Fibroblast of lung (primary cell): Measurements from ENCODE around the gene KCTD21. TPM values are rescaled to one million over a fixed set of nuclear protein-coding genes. Genes with fewer than 3 reads are reported as not detected.

Experiments used
- DNase-seq, 2 donors: peaks; one replicate each; pipeline versions ENCODE4 v3.0.0 to v3.0.0-alpha.2; 2010; ENCODE audit warnings: low read depth in 2 of 2
- H2AFZ ChIP-seq: 2 replicates; pipeline ENCODE4 v1.5.1; 2012; ENCODE audit warnings: low read length, control low read depth, inconsistent platforms
- H3K27ac ChIP-seq: 2 replicates; pipeline ENCODE4 v1.5.1; 2011; ENCODE audit warnings: low read length, control low read depth; ENCODE audit not compliant: insufficient read depth
- H3K27me3 ChIP-seq: 2 replicates; pipeline ENCODE4 v1.5.1; 2011; ENCODE audit warnings: mild to moderate bottlenecking, low read length; ENCODE audit not compliant: control insufficient read depth, insufficient read depth
- H3K36me3 ChIP-seq: 2 replicates; pipeline ENCODE4 v1.5.1; 2011; ENCODE audit warnings: low read length; ENCODE audit not compliant: control insufficient read depth, insufficient read depth
- H3K4me1 ChIP-seq: 2 replicates; pipeline ENCODE4 v1.5.1; 2011; ENCODE audit warnings: low read length; ENCODE audit not compliant: control insufficient read depth, insufficient read depth; ENCODE audit errors: extremely low read depth
- H3K4me2 ChIP-seq: 2 replicates; pipeline ENCODE4 v1.5.1; 2011; ENCODE audit warnings: low read length, control low read depth; ENCODE audit not compliant: insufficient read depth; ENCODE audit errors: extremely low read depth
- H3K4me3 ChIP-seq, 4 experiments: fragments of 200-600 bp in 1 of 4; sonication (generic) in 1 of 4; replicated peaks in 1 of 4; 2 replicates each; pipeline ENCODE4 v1.5.1; 2011 to 2016; ENCODE audit warnings: low read length in 4 of 4, low read depth in 3 of 4, mild to moderate bottlenecking in 3 of 4, control low read depth in 2 of 4, inconsistent platforms in 1 of 4, mixed read lengths in 1 of 4; ENCODE audit not compliant: insufficient read depth in 1 of 4; ENCODE audit errors: control extremely low read depth in 1 of 4
- H3K79me2 ChIP-seq: 2 replicates; pipeline ENCODE4 v1.5.1; 2012; ENCODE audit warnings: mild to moderate bottlenecking, low read length, inconsistent platforms; ENCODE audit not compliant: control insufficient read depth, insufficient read depth
- H3K9ac ChIP-seq: 2 replicates; pipeline ENCODE4 v1.5.1; 2011; ENCODE audit warnings: mild to moderate bottlenecking, low read length, control low read depth; ENCODE audit not compliant: insufficient read depth
- H3K9me3 ChIP-seq: 2 replicates; pipeline ENCODE4 v1.5.1; 2012; ENCODE audit warnings: low read depth, low read length; ENCODE audit not compliant: control insufficient read depth, insufficient read depth
- H4K20me1 ChIP-seq: 2 replicates; pipeline ENCODE4 v1.5.1; 2011; ENCODE audit warnings: low read length; ENCODE audit not compliant: control insufficient read depth, insufficient read depth; ENCODE audit errors: extremely low read depth
- EZH2 ChIP-seq: IDR thresholded peaks from 2 replicates; pipeline ENCODE4 v1.5.1; 2012; ENCODE audit warnings: low read length, control low read depth, mild to moderate bottlenecking; ENCODE audit errors: missing control alignments
- polyA plus RNA-seq, 2 donors: library from polyadenylated mRNA; depleted of rRNA in 1 of 2; stranded (reverse) in 1 of 2; unstranded in 1 of 2; fragments of >200 nt; gene quantifications; 2 replicates each; pipeline ENCODE4 v1.2.1, GENCODE V29; 2011 to 2012; ENCODE audit warnings: missing spikeins in 1 of 2
- total RNA-seq: library from RNA; depleted of rRNA; stranded (reverse); fragments of >200 nt; gene quantifications from 2 replicates; pipeline ENCODE4 v1.2.1, GENCODE V29; 2014
- TF ChIP-seq, protein P1 (sequence below), 2 donors: IDR thresholded peaks in 1 of 2; conservative IDR thresholded peaks in 1 of 2; 1 replicate in 1 of 2; 2 replicates in 1 of 2; pipeline ENCODE4 v1.5.1; 2011 to 2012; ENCODE audit warnings: low read length in 2 of 2, control low read depth in 1 of 2, inconsistent platforms in 1 of 2, low read depth in 1 of 2, mild to moderate bottlenecking in 1 of 2

The KCTD21 gene
- total and polyA plus RNA-seq, 2 donors (not counting 1 experiment from before 2014, with no cell fraction given), result 8.1 to 15.9 TPM

DNA sequence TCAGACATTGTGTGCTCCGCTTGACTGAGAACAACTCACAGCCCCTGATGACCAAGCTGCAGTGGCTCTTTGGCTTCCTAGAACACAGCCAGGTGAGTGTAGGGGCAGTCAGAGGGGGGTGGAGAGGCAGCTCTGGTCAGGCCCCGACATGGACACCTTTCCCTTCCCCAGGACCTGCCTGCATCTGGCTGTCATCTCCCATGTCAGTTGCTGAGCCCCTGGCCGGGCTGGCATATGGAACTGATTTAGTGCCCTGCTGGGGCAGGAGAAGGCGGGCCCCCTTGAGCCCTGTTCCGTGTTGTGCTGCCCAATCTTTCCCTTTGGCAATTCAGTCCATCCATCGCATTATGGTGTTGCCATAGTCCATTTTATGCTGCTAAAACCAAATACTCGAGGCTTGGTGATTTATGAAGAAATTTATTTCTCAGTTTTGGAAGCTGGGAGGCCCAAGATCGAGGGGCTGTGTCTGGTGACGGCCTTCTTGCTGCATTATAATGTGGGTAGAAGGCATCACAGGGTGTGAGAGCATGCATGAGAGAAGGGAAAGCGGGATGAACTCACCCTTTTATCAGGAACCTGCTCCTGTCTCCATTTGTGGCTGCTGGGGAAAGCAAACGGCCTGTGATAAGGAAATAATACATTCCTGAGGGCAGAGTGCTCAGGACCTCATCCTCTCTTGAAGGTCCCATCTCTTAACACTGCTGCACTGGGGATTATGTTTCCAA lies 19.3 kb upstream of the KCTD21 start:
- Histone ChIP-seq H3K4me1 (no peaks in the 10 kb centered on the region), H3K36me3 (peaks cover 15% of the 10 kb centered on the region), H3K9ac (no peak overlapping the region), H3K4me3 (no peak overlapping the region), H3K79me2 (no peaks in the 10 kb centered on the region), H3K27me3 (no peaks in the 10 kb centered on the region), H3K27ac (no peak overlapping the region), H2AFZ (no peak overlapping the region), H4K20me1 (no peaks in the 10 kb centered on the region), H3K9me3 (no peaks in the 10 kb centered on the region), H3K4me2 (no peak overlapping the region)
- DNase-seq, result no peak
- TF ChIP-seq, protein P1, sequence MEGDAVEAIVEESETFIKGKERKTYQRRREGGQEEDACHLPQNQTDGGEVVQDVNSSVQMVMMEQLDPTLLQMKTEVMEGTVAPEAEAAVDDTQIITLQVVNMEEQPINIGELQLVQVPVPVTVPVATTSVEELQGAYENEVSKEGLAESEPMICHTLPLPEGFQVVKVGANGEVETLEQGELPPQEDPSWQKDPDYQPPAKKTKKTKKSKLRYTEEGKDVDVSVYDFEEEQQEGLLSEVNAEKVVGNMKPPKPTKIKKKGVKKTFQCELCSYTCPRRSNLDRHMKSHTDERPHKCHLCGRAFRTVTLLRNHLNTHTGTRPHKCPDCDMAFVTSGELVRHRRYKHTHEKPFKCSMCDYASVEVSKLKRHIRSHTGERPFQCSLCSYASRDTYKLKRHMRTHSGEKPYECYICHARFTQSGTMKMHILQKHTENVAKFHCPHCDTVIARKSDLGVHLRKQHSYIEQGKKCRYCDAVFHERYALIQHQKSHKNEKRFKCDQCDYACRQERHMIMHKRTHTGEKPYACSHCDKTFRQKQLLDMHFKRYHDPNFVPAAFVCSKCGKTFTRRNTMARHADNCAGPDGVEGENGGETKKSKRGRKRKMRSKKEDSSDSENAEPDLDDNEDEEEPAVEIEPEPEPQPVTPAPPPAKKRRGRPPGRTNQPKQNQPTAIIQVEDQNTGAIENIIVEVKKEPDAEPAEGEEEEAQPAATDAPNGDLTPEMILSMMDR (conservative IDR thresholded peaks at IDR 0.05 in 1 of 2, IDR thresholded peaks at IDR 0.05 in 1 of 2; ENCODE audit: low read depth in 1 of 2, low read length in 2 of 2), result no peak
- TF ChIP-seq EZH2, result no peak

DNA sequence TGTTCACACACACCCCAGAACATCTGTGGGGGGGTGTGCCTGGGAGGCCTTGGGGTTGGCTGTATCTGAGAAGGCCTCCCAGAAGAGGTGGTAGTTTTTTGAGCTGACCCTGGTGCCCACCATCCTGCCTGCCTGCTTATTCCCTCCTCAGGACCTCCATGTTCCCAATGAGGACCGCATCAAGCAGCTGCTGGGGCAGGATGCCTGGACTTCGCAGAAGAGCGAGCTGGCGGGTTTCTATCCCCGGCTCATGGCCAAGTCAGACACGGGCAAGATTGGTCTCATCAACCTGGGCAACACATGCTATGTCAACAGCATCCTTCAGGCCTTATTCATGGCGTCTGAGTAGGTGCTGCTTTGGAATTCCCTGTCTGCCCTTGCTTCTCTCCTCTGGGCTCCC lies 17.3 kb upstream of the KCTD21 start:
- H3K27ac ChIP-seq, result no peak overlapping the region
- H3K79me2 ChIP-seq, result no peaks in the 10 kb centered on the region
- TF ChIP-seq, protein P1 (conservative IDR thresholded peaks at IDR 0.05 in 1 of 2, IDR thresholded peaks at IDR 0.05 in 1 of 2; ENCODE audit: low read depth in 1 of 2, low read length in 2 of 2), result no peak
- no peak for TF ChIP-seq EZH2
- H3K4me2 ChIP-seq, result no peak overlapping the region
- H4K20me1 ChIP-seq, result no peaks in the 10 kb centered on the region
- no peaks in the 10 kb centered on the region for H3K4me1 ChIP-seq
- no peak overlapping the region for H3K9ac ChIP-seq
- DNase-seq, result no peak
- no peak overlapping the region for H2AFZ ChIP-seq
- no peak overlapping the region for H3K4me3 ChIP-seq
- peaks cover 17% of the 10 kb centered on the region for H3K36me3 ChIP-seq
- no peaks in the 10 kb centered on the region for H3K27me3 ChIP-seq
- no peaks in the 10 kb centered on the region for H3K9me3 ChIP-seq

DNA sequence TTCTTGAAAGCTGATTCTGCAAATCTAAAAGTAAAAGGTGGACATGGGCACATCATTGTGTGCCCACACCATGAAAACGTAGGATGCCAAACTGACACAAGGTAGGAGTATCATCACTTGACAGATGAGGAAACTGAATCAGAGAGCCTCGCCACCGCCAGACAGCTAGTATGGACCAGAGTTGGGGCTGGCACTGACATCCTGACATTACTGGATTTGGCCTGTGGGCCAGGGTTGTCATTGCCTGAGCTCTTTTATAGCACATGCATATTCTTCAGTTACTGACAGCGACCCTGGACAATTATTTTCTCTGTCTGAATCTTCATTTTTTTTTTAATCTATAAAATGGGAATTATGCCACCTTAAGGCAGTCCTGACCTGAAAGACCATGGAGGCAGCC lies 16.8 kb upstream of the KCTD21 start:
- no peak for TF ChIP-seq EZH2
- TF ChIP-seq, protein P1 (conservative IDR thresholded peaks at IDR 0.05 in 1 of 2, IDR thresholded peaks at IDR 0.05 in 1 of 2; ENCODE audit: low read depth in 1 of 2, low read length in 2 of 2), result no peak
- Histone ChIP-seq H3K4me3 (no peak overlapping the region), H3K9me3 (no peaks in the 10 kb centered on the region), H3K4me1 (no peaks in the 10 kb centered on the region), H3K27me3 (no peaks in the 10 kb centered on the region), H4K20me1 (no peaks in the 10 kb centered on the region), H3K4me2 (no peak overlapping the region), H3K27ac (no peak overlapping the region), H3K79me2 (no peaks in the 10 kb centered on the region), H3K9ac (no peak overlapping the region), H2AFZ (no peak overlapping the region), H3K36me3 (peaks cover 19% of the 10 kb centered on the region)
- DNase-seq, result no peak
